SK-N-SH treated with all-trans-retinoic acid at 6 μM for 48 hours (cell line): ENCODE results near the gene LRTM1.

Source experiments
- ARNTL ChIP-seq: fragments of 450-650 bp; formaldehyde crosslinking; IDR thresholded peaks from 2 replicates; pipeline ENCODE4 v1.5.0; 2020; ENCODE audit warnings: low read depth, mild to moderate bottlenecking, moderate library complexity, borderline replicate concordance
- BACH2 ChIP-seq: fragments of 250-450 bp; sonication (Bioruptor Pico); IDR thresholded peaks from 2 replicates; pipeline ENCODE4 v1.9.0; 2021; ENCODE audit warnings: mild to moderate bottlenecking, borderline replicate concordance
- CSRNP3 ChIP-seq: fragments of 250-450 bp; sonication (Bioruptor Pico); IDR thresholded peaks from 2 replicates; pipeline ENCODE4 v1.5.1; 2021; ENCODE audit warnings: mild to moderate bottlenecking, moderate library complexity
- ESRRG ChIP-seq: fragments of 250-450 bp; sonication (Bioruptor Pico); IDR thresholded peaks from 2 replicates; pipeline ENCODE4 v1.6.1; 2021; ENCODE audit warnings: mild to moderate bottlenecking
- ISL1 ChIP-seq: fragments of 250-450 bp; sonication (Bioruptor Pico); IDR thresholded peaks from 2 replicates; pipeline ENCODE4 v2.1.2; 2022; ENCODE audit warnings: mild to moderate bottlenecking, moderate library complexity
- OSR1 ChIP-seq: fragments of 250-450 bp; sonication (Bioruptor Pico); IDR thresholded peaks from 2 replicates; pipeline ENCODE4 v1.8.0; 2022; ENCODE audit warnings: moderate library complexity, mild to moderate bottlenecking, inconsistent platforms
- PPARA ChIP-seq: fragments of 250-450 bp; sonication (Bioruptor Pico); IDR thresholded peaks from 2 replicates; pipeline ENCODE4 v1.5.0; 2020; ENCODE audit warnings: mild to moderate bottlenecking, borderline replicate concordance
- RARB ChIP-seq: fragments of 250-450 bp; sonication (Bioruptor Pico); IDR thresholded peaks from 2 replicates; pipeline ENCODE4 v1.8.0; 2021; ENCODE audit warnings: mild to moderate bottlenecking, moderate library complexity
- ZC3H10 ChIP-seq: fragments of 250-450 bp; sonication (Bioruptor Pico); IDR thresholded peaks from 2 replicates; pipeline ENCODE4 v1.5.1; 2021; ENCODE audit warnings: mild to moderate bottlenecking, moderate library complexity
- ZFP30 ChIP-seq: fragments of 450-650 bp; formaldehyde crosslinking; IDR thresholded peaks from 2 replicates; pipeline ENCODE4 v1.5.0; 2022; ENCODE audit warnings: mild to moderate bottlenecking, moderate library complexity
- ZNF565 ChIP-seq: fragments of 450-650 bp; formaldehyde crosslinking; conservative IDR thresholded peaks from 2 replicates; pipeline ENCODE4 v1.5.0; 2020; ENCODE audit warnings: low read depth, mild to moderate bottlenecking, moderate library complexity
- ZNF70 ChIP-seq: fragments of 450-650 bp; formaldehyde crosslinking; IDR thresholded peaks from 2 replicates; pipeline ENCODE4 v1.5.0; 2020; ENCODE audit warnings: mild to moderate bottlenecking, moderate library complexity
- TF ChIP-seq, protein P1 (sequence below): fragments of 250-450 bp; sonication (Bioruptor Pico); IDR thresholded peaks from 2 replicates; pipeline ENCODE4 v1.5.0; 2020; ENCODE audit warnings: mild to moderate bottlenecking, moderate library complexity

GRCh38 chr3:54960082-54960481 is 32.2 kb upstream of the LRTM1 start:
- TF ChIP-seq ZNF70 (CRISPR knock-in tag) (no peak), OSR1 (no peak), ZFP30 (no peak), BACH2 (no peak), PPARA (no peak), ISL1 (CRISPR knock-in tag) (no peak), RARB (no peak), ARNTL (CRISPR knock-in tag) (no peak), ZNF565 (no peak), ESRRG (no peak), CSRNP3 (CRISPR knock-in tag) (no peak), ZC3H10 (no peak)
- TF ChIP-seq, protein P1, sequence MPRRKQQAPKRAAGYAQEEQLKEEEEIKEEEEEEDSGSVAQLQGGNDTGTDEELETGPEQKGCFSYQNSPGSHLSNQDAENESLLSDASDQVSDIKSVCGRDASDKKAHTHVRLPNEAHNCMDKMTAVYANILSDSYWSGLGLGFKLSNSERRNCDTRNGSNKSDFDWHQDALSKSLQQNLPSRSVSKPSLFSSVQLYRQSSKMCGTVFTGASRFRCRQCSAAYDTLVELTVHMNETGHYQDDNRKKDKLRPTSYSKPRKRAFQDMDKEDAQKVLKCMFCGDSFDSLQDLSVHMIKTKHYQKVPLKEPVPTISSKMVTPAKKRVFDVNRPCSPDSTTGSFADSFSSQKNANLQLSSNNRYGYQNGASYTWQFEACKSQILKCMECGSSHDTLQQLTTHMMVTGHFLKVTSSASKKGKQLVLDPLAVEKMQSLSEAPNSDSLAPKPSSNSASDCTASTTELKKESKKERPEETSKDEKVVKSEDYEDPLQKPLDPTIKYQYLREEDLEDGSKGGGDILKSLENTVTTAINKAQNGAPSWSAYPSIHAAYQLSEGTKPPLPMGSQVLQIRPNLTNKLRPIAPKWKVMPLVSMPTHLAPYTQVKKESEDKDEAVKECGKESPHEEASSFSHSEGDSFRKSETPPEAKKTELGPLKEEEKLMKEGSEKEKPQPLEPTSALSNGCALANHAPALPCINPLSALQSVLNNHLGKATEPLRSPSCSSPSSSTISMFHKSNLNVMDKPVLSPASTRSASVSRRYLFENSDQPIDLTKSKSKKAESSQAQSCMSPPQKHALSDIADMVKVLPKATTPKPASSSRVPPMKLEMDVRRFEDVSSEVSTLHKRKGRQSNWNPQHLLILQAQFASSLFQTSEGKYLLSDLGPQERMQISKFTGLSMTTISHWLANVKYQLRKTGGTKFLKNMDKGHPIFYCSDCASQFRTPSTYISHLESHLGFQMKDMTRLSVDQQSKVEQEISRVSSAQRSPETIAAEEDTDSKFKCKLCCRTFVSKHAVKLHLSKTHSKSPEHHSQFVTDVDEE (CRISPR knock-in tag): no peak
